AG04450 (cell line): ENCODE results near the gene MEGF6. TPM values are rescaled to one million over a fixed set of nuclear protein-coding genes. Genes with fewer than 3 reads are reported as not detected.

Source experiments
- CTCF ChIA-PET: fragments of 300-600, 350-600 bp; formaldehyde crosslinking; extraction: SDS; loops from one replicate; lab custom pipeline; 2022; ENCODE audit warnings: antibody characterized with exemption, inconsistent platforms; lab: Charles Lee
- POLR2A ChIA-PET: fragments of 350-600 bp; formaldehyde crosslinking; extraction: SDS; loops from one replicate; lab custom pipeline; 2021; ENCODE audit warnings: antibody characterized with exemption, inconsistent platforms; lab: Yijun Ruan, JAX
- DNase-seq: peaks from one replicate; pipeline ENCODE4 v3.0.0-alpha.2; 2011; ENCODE audit warnings: low read depth, low spot score
- H3K27ac ChIP-seq: one replicate; pipeline ENCODE4 v1.5.1; 2012; ENCODE audit warnings: low read depth, low read length, control low read depth
- H3K27me3 ChIP-seq: one replicate; pipeline ENCODE4 v1.6.0; 2012; ENCODE audit warnings: low read length; ENCODE audit not compliant: control insufficient read depth, insufficient read depth
- H3K4me3 ChIP-seq: 2 replicates; pipeline ENCODE4 v1.5.1; 2011; ENCODE audit warnings: mild to moderate bottlenecking, low read depth, low read length, control low read depth
- H3K9me3 ChIP-seq: 2 replicates; pipeline ENCODE4 v1.5.1; 2012; ENCODE audit warnings: low read length; ENCODE audit not compliant: control insufficient read depth, insufficient read depth
- polyA plus RNA-seq: library from polyadenylated mRNA; depleted of rRNA; stranded (reverse); fragments of >200 nt; gene quantifications from 2 replicates; pipeline ENCODE4 v1.2.3, GENCODE V29; 2011
- TF ChIP-seq, protein P1 (sequence below): IDR thresholded peaks from 2 replicates; pipeline ENCODE4 v1.5.1; 2011; ENCODE audit warnings: low read depth, low read length, control low read depth, inconsistent platforms

MEGF6 gene
- polyA plus RNA-seq, 1 experiment, result 0.45 TPM

DNA sequence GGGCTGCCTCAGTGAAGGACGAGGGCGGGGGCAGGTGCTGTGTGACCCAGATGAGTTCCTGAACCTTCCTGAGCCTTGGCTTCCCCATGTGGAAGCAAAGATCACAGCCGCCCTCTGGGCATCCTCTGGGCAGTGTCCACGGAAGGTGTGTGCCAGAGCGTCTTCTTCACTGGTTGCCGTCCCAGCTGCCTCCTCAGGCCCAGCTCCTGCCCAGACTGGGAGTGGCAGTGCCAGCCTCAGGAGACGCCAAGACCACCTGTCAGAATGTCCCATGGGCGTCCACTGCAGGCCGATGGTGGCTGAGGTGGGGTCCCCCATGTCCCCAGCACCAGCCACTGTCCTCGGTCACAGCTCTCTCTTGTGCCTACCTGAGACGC lies 146.7 kb downstream of the MEGF6 start:
- ChIA-PET POLR2A (no interaction called here), CTCF (interaction anchor here (6.3 kb wide), 1 partner anchor 12 kb away, joined by 28 read pairs; no protein-coding TSS in a partner anchor)
- Histone ChIP-seq H3K27ac (no peak overlapping the region), H3K4me3 (no peak overlapping the region), H3K9me3 (no peaks in the 10 kb centered on the region; the same call in 1 of the 2 replicates), H3K27me3 (peaks cover 5% of the 10 kb centered on the region)
- DNase-seq, result no peak
- TF ChIP-seq, protein P1, sequence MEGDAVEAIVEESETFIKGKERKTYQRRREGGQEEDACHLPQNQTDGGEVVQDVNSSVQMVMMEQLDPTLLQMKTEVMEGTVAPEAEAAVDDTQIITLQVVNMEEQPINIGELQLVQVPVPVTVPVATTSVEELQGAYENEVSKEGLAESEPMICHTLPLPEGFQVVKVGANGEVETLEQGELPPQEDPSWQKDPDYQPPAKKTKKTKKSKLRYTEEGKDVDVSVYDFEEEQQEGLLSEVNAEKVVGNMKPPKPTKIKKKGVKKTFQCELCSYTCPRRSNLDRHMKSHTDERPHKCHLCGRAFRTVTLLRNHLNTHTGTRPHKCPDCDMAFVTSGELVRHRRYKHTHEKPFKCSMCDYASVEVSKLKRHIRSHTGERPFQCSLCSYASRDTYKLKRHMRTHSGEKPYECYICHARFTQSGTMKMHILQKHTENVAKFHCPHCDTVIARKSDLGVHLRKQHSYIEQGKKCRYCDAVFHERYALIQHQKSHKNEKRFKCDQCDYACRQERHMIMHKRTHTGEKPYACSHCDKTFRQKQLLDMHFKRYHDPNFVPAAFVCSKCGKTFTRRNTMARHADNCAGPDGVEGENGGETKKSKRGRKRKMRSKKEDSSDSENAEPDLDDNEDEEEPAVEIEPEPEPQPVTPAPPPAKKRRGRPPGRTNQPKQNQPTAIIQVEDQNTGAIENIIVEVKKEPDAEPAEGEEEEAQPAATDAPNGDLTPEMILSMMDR, result no peak

DNA sequence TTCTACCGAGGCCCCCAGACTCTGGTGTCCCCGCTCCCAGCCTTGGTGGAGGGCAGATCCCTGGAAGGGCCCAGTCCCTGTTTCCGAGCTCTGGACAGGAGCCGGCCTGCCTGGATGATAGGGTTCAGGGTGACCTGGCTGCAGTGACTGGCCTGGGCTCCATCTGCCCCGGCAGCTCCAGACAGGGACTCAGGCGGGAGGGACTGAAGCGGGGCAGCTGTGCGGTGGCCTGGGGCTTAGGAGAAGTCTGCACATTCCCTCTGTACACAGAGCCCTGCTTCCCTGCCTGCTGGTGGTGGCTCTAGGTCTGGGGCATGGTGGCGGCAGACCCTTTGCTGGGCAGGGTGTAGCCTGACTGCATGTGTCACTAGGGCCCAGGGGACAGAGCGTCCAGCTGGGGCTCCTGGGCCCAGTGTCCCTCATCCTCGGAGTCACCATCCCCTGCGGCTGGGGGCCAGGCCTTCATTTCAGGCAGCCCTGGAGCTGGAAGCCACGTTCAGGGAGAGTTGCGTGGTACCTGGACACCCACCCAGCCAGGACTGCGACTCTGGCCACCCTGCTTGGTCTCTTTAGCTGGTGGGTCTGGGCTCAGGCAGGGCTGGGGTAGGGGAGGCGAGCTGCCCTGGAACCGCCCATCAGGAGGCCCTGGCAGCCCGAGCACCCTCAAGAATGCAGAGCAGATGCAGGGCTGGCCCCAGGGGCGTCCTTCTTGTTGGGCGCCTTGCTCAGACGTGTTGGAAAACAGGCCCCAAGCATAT lies 147.2 kb downstream of the MEGF6 start:
- peaks cover 9% of the 10 kb centered on the region for H3K27me3 ChIP-seq
- CTCF ChIA-PET, result interaction anchor here (6.3 kb wide), 1 partner anchor 11 kb away, joined by 28 read pairs; no protein-coding TSS in a partner anchor
- H3K4me3 ChIP-seq, result no peak overlapping the region
- DNase-seq, result no peak
- H3K9me3 ChIP-seq, result no peaks in the 10 kb centered on the region; the same call in 1 of the 2 replicates
- TF ChIP-seq, protein P1, result no peak
- H3K27ac ChIP-seq, result no peak overlapping the region
- POLR2A ChIA-PET, result no interaction called here

DNA sequence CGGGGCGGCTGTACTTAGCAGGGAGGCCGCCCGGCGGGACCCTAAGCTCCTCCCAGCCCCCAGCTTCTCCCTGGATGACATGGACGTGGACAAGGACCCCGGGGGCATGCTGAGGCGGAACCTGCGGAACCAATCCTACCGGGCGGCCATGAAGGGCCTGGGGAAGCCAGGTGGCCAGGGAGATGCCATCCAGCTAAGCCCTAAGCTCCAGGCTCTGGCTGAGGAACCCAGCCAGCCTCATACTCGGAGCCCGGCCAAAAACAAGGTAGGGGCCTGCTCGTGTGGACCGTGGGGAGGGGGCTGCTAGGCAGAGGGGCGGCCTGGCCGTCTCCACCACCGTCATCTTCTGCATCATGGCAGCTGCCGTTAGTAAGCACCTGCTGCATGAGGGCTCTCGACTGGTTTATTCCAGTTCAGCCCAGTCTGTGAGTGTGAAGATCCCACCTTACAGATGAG lies 147.9 kb downstream of the MEGF6 start:
- ChIA-PET CTCF (interaction anchor here (0.9 to 6.3 kb wide), 2 partner anchors 8 to 11 kb away, joined by 4 to 28 read pairs; no protein-coding TSS in a partner anchor), POLR2A (no interaction called here)
- Histone ChIP-seq H3K4me3 (no peak overlapping the region), H3K9me3 (no peaks in the 10 kb centered on the region; the same call in 1 of the 2 replicates), H3K27me3 (peaks cover 12% of the 10 kb centered on the region), H3K27ac (no peak overlapping the region)
- no peak for DNase-seq
- TF ChIP-seq, protein P1, result no peak

DNA sequence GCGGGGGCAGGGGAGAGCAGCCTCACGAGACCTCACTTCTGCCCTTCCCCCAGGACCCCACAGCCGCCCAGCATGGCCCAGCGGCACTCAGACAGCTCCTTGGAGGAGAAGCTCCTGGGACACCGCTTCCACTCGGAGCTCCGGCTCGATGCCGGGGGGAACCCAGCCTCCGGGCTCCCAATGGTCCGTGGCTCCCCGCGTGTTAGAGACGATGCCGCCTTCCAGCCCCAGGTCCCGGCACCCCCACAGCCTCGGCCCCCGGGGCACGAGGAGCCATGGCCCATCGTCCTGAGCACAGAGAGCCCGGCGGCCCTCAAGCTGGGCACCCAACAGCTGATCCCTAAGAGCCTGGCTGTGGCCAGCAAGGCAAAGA lies 148.3 kb downstream of the MEGF6 start:
- ChIA-PET POLR2A (no interaction called here), CTCF (interaction anchor here (0.9 to 6.3 kb wide), 2 partner anchors 9 to 10 kb away, joined by 4 to 28 read pairs; no protein-coding TSS in a partner anchor)
- Histone ChIP-seq H3K27me3 (peaks cover 14% of the 10 kb centered on the region), H3K27ac (no peak overlapping the region), H3K4me3 (no peak overlapping the region), H3K9me3 (no peaks in the 10 kb centered on the region; the same call in 1 of the 2 replicates)
- TF ChIP-seq, protein P1, result no peak
- no peak for DNase-seq
